Tibial nerve (tissue), 4 donors: Measurements from ENCODE around the gene TRPT1. TPM values are rescaled to one million over a fixed set of nuclear protein-coding genes. Genes with fewer than 3 reads are reported as not detected.
A peak's percentile ranks its signal among the peaks of the same experiment; 100 is the strongest.

ENCODE experiments used
- DNase-seq, 2 donors: peaks; one replicate each; pipeline ENCODE4 v3.0.0-alpha.2; 2019; ENCODE audit warnings: low spot score in 2 of 2
- H3K27ac ChIP-seq, 4 donors: fragments of 200-600 bp; sonication (generic) in 3 of 4; one replicate each; pipeline ENCODE4 v1.5.1; 2017 to 2019; ENCODE audit warnings: mild to moderate bottlenecking in 1 of 4
- H3K27me3 ChIP-seq, 2 donors: fragments of 200-600 bp; sonication (generic) in 1 of 2; one replicate each; pipeline versions ENCODE4 v1.5.1 to v1.6.0; 2017 to 2019
- H3K36me3 ChIP-seq, 3 donors: fragments of 200-600 bp; sonication (generic); one replicate each; pipeline ENCODE4 v1.5.1; 2018 to 2019
- H3K4me1 ChIP-seq, 4 donors: fragments of 200-600 bp; sonication (generic) in 3 of 4; one replicate each; pipeline ENCODE4 v1.5.1; 2017 to 2019
- H3K4me3 ChIP-seq, 4 donors: fragments of 200-600 bp; sonication (generic) in 3 of 4; one replicate each; pipeline ENCODE4 v1.5.1; 2017 to 2019; ENCODE audit warnings: mild to moderate bottlenecking in 1 of 4, moderate library complexity in 1 of 4
- H3K9me3 ChIP-seq, 4 donors: fragments of 200-600 bp; sonication (generic) in 3 of 4; one replicate each; pipeline ENCODE4 v1.5.1; 2017 to 2019
- EP300 ChIP-seq, 2 donors: sonication (generic); formaldehyde crosslinking; IDR thresholded peaks; one replicate each; pipeline ENCODE4 v1.6.1; 2017; ENCODE audit warnings: antibody characterized with exemption in 2 of 2, mild to moderate bottlenecking in 1 of 2
- POLR2A ChIP-seq, 2 donors: fragments of 450-650 bp; IDR thresholded peaks; one replicate each; pipeline ENCODE4 v1.6.1; 2017; ENCODE audit warnings: antibody characterized with exemption in 2 of 2, mild to moderate bottlenecking in 2 of 2, moderate library complexity in 2 of 2
- WGBS, 2 donors: methylation state at CpG; one replicate each; pipeline ENCODE4 v1.1.5; 2018; 5-methylcytosine and 5-hydroxymethylcytosine counted together
- total RNA-seq, 4 donors: library from RNA; depleted of rRNA; stranded (reverse); fragments of >200 nt; gene quantifications; one replicate each; pipeline ENCODE4 v1.1.0, GENCODE V29; 2016
- TF ChIP-seq, protein P1 (sequence below), 5 experiments: fragments of 200-600 bp in 3 of 5; fragments of 450-650 bp in 2 of 5; sonication (generic) in 3 of 5; IDR thresholded peaks; one replicate each; pipeline ENCODE4 v1.5.1; 2016 to 2019; ENCODE audit warnings: antibody characterized with exemption in 5 of 5, mild to moderate bottlenecking in 3 of 5, moderate library complexity in 2 of 5

Gene TRPT1
- total RNA-seq, 4 donors from 2014 or later = 64.9 to 74.7 (median 68.7) TPM

DNA sequence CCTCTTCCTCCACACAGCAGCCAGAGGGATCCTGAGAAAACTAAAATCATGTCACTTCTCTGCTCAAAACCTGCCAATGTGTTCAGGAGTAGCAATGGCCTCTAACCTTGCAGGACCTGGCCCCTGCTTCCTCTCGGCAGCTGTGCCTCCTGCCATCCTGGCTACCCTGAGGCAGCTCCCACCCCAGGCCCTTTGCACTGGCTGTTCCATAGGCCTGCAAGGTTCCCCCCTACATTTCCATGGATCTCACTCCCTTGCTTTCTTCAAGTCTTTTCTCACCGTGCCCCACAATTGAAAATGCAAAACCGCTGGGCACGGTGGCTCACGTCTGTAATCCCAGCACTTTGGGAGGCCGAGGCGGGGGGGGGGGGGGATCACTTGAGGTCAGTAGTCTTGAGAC, 42.1 kb downstream of the TRPT1 start:
- WGBS, 2 donors = 85 to 90% methylated on average over 6 to 7 of the region's 7 CpGs
- Histone ChIP-seq H3K27ac (peak overlapping the region in 2 of 4 donors; percentile 94 to 99), H3K36me3 (no peaks in the 10 kb centered on the region), H3K4me3 (no peak overlapping the region), H3K9me3 (no peaks in the 10 kb centered on the region), H3K4me1 (peaks cover 0 to 50% (median 32%) of the 10 kb centered on the region in 4 donors), H3K27me3 (no peaks in the 10 kb centered on the region)
- TF ChIP-seq, protein P1, sequence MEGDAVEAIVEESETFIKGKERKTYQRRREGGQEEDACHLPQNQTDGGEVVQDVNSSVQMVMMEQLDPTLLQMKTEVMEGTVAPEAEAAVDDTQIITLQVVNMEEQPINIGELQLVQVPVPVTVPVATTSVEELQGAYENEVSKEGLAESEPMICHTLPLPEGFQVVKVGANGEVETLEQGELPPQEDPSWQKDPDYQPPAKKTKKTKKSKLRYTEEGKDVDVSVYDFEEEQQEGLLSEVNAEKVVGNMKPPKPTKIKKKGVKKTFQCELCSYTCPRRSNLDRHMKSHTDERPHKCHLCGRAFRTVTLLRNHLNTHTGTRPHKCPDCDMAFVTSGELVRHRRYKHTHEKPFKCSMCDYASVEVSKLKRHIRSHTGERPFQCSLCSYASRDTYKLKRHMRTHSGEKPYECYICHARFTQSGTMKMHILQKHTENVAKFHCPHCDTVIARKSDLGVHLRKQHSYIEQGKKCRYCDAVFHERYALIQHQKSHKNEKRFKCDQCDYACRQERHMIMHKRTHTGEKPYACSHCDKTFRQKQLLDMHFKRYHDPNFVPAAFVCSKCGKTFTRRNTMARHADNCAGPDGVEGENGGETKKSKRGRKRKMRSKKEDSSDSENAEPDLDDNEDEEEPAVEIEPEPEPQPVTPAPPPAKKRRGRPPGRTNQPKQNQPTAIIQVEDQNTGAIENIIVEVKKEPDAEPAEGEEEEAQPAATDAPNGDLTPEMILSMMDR (IDR thresholded peaks at IDR 0.05) = no peak
- TF ChIP-seq EP300 (IDR thresholded peaks at IDR 0.05) = no peak
- TF ChIP-seq POLR2A (IDR thresholded peaks at IDR 0.05) = no peak
- DNase-seq = no peak

DNA sequence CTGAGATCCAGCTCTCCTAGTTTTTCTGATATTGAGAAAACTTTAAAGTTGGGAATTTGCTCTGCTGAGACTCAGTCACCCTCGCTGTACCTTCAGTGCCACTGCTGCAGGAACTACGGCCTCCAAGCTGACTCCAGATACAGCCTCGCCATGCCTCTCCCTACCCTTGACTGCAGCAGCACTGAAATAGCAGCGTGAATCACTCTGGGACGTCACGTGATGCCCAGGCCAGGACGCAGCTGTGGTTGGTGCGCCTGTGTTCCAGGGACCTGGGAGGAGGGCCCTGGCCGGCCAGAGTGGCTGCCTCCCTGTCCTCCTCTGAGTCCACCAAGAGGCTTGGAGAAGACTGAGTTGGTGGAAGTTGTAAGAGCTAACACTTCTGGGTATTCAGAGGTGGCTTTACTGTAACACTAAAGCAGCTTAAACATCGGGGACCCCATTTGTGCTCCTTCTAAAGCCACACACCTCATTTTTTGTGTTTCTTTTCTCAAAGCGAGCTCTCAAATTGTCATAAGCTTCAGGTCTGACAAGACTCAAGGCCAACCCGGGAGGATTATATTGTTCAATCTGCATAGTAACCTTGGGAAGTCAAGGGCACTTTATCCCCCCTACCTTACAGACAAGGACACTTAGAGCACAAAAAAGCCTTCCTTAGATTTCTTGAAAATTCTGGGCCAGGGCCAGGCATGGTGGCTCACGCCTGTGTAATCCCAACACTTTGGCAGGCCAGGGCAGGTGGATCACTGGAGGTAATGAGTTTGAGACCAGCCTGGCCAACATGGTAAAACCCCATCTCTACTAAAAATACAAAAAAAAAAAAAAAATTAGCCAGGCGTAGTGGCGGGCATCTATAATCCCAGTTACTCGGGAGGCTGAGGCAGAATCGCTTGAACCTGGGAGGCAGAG, 44.2 kb downstream of the TRPT1 start:
- DNase-seq = peak; percentile 88 to 89
- no peaks in the 10 kb centered on the region for H3K36me3 ChIP-seq
- TF ChIP-seq, protein P1 (IDR thresholded peaks at IDR 0.05) = peak in 1 of 5 experiments; percentile 24
- TF ChIP-seq POLR2A (IDR thresholded peaks at IDR 0.05) (peak; percentile 90 to 91), EP300 (IDR thresholded peaks at IDR 0.05) (peak; percentile 45 to 96)
- peak overlapping the region; percentile 68 to 94 (median 76) for H3K27ac ChIP-seq
- peaks cover 0 to 50% (median 32%) of the 10 kb centered on the region in 4 donors for H3K4me1 ChIP-seq
- H3K9me3 ChIP-seq = no peaks in the 10 kb centered on the region
- peak overlapping the region in 2 of 4 donors; percentile 0 to 16 for H3K4me3 ChIP-seq
- WGBS, 2 donors = 34 to 42% methylated on average over 16 to 17 of the region's 17 CpGs
- no peaks in the 10 kb centered on the region for H3K27me3 ChIP-seq

DNA sequence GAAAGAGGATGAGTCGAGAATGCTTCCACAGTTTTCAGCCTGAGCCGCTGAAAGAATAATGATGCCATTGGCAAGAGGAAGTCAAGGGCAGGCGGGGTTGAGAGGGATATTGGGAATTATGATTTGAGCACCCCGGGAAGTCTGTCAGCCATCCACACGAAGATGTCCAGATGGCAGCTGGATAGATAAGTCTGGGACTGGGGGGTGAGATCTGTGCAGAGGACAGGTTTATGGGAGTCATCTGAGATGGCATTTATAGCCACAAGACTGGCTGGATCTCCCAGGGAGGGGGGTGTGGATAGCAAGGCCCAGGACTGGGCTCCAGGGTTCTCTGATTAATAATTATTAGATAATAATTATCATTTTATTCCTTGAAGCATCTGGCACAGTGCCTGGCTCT, 45.1 kb downstream of the TRPT1 start:
- no peaks in the 10 kb centered on the region for H3K36me3 ChIP-seq
- H3K9me3 ChIP-seq = no peaks in the 10 kb centered on the region
- no peak for DNase-seq
- H3K4me1 ChIP-seq = peaks cover 0 to 50% (median 32%) of the 10 kb centered on the region in 4 donors
- H3K27ac ChIP-seq = peak overlapping the region; percentile 68 to 94 (median 76)
- TF ChIP-seq POLR2A (IDR thresholded peaks at IDR 0.05) = no peak
- TF ChIP-seq EP300 (IDR thresholded peaks at IDR 0.05) = no peak
- TF ChIP-seq, protein P1 (IDR thresholded peaks at IDR 0.05) = no peak
- H3K4me3 ChIP-seq = no peak overlapping the region
- H3K27me3 ChIP-seq = no peaks in the 10 kb centered on the region
- WGBS, 2 donors = 41 to 55% methylated on average over 5 of the region's 5 CpGs

DNA sequence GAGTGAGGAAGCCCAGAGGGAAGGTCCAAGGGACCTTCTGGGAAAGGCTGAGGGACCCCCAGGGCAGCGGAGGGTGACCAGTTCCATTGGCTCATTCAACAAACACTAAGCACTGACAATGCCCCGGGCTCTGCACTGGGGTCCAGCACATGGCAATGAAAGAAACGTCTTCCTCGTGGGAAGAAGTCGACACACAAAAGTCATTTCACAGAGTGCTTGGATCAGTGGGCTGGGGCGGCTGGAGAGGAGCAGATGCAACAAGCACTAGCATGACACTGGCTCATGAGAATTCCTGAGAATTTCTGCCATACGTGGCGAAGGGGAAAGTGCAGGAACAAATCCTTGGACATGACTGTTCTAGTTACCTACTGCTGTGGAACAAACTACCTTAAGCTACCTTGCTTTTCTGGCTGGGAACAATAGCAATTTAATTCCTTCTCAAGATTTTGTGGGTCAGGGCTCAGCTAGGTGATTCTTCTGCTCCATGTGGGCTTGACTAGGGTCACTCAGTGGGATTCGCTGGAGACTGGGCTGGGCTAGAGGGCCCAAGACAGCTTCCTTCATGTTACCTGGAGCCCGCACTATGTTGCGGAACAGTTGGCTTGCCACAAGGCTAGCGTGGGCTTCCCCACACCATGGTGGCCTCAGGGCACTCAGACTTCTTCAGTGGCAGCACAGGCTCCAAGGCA, 46.9 kb downstream of the TRPT1 start:
- whole genome bisulfite sequencing, 2 donors = 89 to 90% methylated on average over 10 to 12 of the region's 12 CpGs
- H3K36me3 ChIP-seq = no peaks in the 10 kb centered on the region

More for the DNA sequence above, 46.9 kb downstream of the TRPT1 start:
- TF ChIP-seq EP300 (IDR thresholded peaks at IDR 0.05) (no peak), POLR2A (IDR thresholded peaks at IDR 0.05) (no peak)
- TF ChIP-seq, protein P1 (IDR thresholded peaks at IDR 0.05) = no peak
- Histone ChIP-seq H3K27ac (no peak overlapping the region), H3K27me3 (no peaks in the 10 kb centered on the region), H3K4me3 (no peak overlapping the region), H3K9me3 (no peaks in the 10 kb centered on the region), H3K4me1 (peaks cover 0 to 41% (median 26%) of the 10 kb centered on the region in 4 donors)
- no peak for DNase-seq
